ENCODE measurements around the gene ANKIB1. TPM values are rescaled to one million over a fixed set of nuclear protein-coding genes. Genes with fewer than 3 reads are reported as not detected.

Gene ANKIB1
- total RNA-seq, 1 donor from 2014 or later, result 52.1 TPM

DNA sequence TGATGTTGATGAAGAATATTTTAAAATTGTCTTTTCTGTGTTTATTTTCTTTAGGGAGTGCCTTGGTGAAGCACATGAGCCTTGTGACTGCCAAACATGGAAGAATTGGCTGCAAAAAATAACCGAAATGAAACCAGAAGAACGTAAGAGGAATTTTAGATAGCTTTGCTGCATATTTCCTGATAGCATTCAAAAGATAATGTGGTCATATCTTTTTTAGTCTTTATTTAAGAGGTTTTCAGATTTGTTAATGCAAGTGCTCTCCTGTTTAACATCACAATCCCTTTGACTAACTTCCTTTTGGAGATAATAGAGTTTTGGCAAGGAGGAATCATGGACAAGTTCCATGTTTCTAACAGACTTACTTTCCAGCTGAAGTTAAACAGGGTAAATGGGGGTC lies 116.4 kb downstream of the ANKIB1 start:
- H3K27ac ChIP-seq, result no peak overlapping the region
- no peak overlapping the region for H3K9ac ChIP-seq
- no peaks in the 10 kb centered on the region for H3K27me3 ChIP-seq
- H3K36me3 Mint-ChIP-seq, result peaks cover 25% of the 10 kb centered on the region
- H4K20me1 ChIP-seq (ENCODE audit: low read depth), result no peaks in the 10 kb centered on the region
- no peaks in the 10 kb centered on the region for H3K4me1 Mint-ChIP-seq
- H3K79me2 ChIP-seq (ENCODE audit: low read depth), result no peaks in the 10 kb centered on the region
- no peak overlapping the region for H3K4me3 ChIP-seq
- H2AFZ ChIP-seq (replicated peaks), result no peak overlapping the region
- no peaks in the 10 kb centered on the region for H3K4me1 ChIP-seq
- no peak overlapping the region for H3K4me3 Mint-ChIP-seq
- no peaks in the 10 kb centered on the region for H3K27me3 Mint-ChIP-seq (ENCODE audit: insufficient read depth, low read depth)
- no peak overlapping the region for H3K4me2 ChIP-seq
- H3F3A ChIP-seq (ENCODE audit: low read depth), result no peaks in the 10 kb centered on the region
- no peak for DNase-seq (ENCODE audit: low spot score)
- H3K36me3 ChIP-seq, result no peaks in the 10 kb centered on the region
- no peaks in the 10 kb centered on the region for H3K9me3 ChIP-seq (ENCODE audit: low read depth)
- no peak overlapping the region for H3K27ac Mint-ChIP-seq
- TF ChIP-seq EZH2 (IDR thresholded peaks at IDR 0.05) (no peak), EZH2phosphoT487 (IDR thresholded peaks at IDR 0.05) (no peak)
- TF ChIP-seq, protein P1, sequence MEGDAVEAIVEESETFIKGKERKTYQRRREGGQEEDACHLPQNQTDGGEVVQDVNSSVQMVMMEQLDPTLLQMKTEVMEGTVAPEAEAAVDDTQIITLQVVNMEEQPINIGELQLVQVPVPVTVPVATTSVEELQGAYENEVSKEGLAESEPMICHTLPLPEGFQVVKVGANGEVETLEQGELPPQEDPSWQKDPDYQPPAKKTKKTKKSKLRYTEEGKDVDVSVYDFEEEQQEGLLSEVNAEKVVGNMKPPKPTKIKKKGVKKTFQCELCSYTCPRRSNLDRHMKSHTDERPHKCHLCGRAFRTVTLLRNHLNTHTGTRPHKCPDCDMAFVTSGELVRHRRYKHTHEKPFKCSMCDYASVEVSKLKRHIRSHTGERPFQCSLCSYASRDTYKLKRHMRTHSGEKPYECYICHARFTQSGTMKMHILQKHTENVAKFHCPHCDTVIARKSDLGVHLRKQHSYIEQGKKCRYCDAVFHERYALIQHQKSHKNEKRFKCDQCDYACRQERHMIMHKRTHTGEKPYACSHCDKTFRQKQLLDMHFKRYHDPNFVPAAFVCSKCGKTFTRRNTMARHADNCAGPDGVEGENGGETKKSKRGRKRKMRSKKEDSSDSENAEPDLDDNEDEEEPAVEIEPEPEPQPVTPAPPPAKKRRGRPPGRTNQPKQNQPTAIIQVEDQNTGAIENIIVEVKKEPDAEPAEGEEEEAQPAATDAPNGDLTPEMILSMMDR (IDR thresholded peaks at IDR 0.05), result no peak
- no peaks in the 10 kb centered on the region for H3K9me3 Mint-ChIP-seq

GRCh38 chr7:92366730-92367129 lies 121.0 kb downstream of the ANKIB1 start:
- Histone ChIP-seq H4K20me1 (ENCODE audit: low read depth) (no peaks in the 10 kb centered on the region), H3K36me3 (no peaks in the 10 kb centered on the region), H3K9me3 (ENCODE audit: low read depth) (no peaks in the 10 kb centered on the region), H3K4me3 (no peak overlapping the region), H3K4me1 (no peaks in the 10 kb centered on the region), H3K27me3 (no peaks in the 10 kb centered on the region), H2AFZ (replicated peaks) (no peak overlapping the region), H3K4me2 (no peak overlapping the region), H3K79me2 (ENCODE audit: low read depth) (no peaks in the 10 kb centered on the region), H3K9ac (no peak overlapping the region), H3K27ac (no peak overlapping the region), H3F3A (ENCODE audit: low read depth) (no peaks in the 10 kb centered on the region)
- TF ChIP-seq, protein P1 (IDR thresholded peaks at IDR 0.05), result no peak
- no peak for TF ChIP-seq EZH2phosphoT487 (IDR thresholded peaks at IDR 0.05)
- TF ChIP-seq EZH2 (IDR thresholded peaks at IDR 0.05), result no peak
- Mint-ChIP-seq H3K27me3 (ENCODE audit: insufficient read depth, low read depth) (no peaks in the 10 kb centered on the region), H3K4me1 (no peaks in the 10 kb centered on the region), H3K27ac (no peak overlapping the region), H3K4me3 (no peak overlapping the region), H3K9me3 (no peaks in the 10 kb centered on the region), H3K36me3 (peaks cover 17% of the 10 kb centered on the region)
- DNase-seq (ENCODE audit: low spot score), result no peak

DNA sequence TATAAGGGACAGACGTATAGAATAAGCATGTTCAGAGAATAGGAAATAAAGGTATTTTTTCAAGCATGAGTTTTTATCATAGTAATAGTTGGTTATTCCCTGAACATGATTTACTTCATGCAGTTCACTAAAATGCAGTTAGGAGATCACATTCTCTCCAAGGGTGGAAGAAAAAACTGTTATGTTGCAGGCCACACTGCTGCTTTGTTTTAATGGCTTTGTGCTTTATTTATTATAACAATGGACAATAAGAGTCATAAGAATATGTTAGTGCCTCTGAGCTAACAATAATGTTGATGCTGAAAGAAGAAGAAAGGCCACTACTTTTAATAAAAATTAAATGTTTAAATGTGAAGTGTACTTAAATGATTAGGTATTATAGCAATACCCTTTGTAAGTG lies 123.0 kb downstream of the ANKIB1 start:
- no peaks in the 10 kb centered on the region for H3K9me3 Mint-ChIP-seq
- Histone ChIP-seq H3K4me1 (no peaks in the 10 kb centered on the region), H2AFZ (replicated peaks) (no peak overlapping the region), H3K9ac (no peak overlapping the region), H3F3A (ENCODE audit: low read depth) (no peaks in the 10 kb centered on the region), H3K4me2 (no peak overlapping the region), H3K27me3 (no peaks in the 10 kb centered on the region), H3K79me2 (ENCODE audit: low read depth) (no peaks in the 10 kb centered on the region), H3K4me3 (no peak overlapping the region), H4K20me1 (ENCODE audit: low read depth) (no peaks in the 10 kb centered on the region), H3K9me3 (ENCODE audit: low read depth) (no peaks in the 10 kb centered on the region), H3K27ac (no peak overlapping the region), H3K36me3 (peaks cover 2% of the 10 kb centered on the region)
- no peak for TF ChIP-seq EZH2 (IDR thresholded peaks at IDR 0.05)
- no peak for TF ChIP-seq EZH2phosphoT487 (IDR thresholded peaks at IDR 0.05)
- TF ChIP-seq, protein P1 (IDR thresholded peaks at IDR 0.05), result no peak
- H3K4me3 Mint-ChIP-seq, result no peak overlapping the region
- H3K4me1 Mint-ChIP-seq, result no peaks in the 10 kb centered on the region
- no peaks in the 10 kb centered on the region for H3K27me3 Mint-ChIP-seq (ENCODE audit: insufficient read depth, low read depth)
- H3K27ac Mint-ChIP-seq, result no peak overlapping the region
- H3K36me3 Mint-ChIP-seq, result peaks cover 12% of the 10 kb centered on the region
- DNase-seq (ENCODE audit: low spot score), result no peak

Data from neural progenitor cell (in vitro differentiated cells).